ENCODE data around the gene UGGT2.

DNA sequence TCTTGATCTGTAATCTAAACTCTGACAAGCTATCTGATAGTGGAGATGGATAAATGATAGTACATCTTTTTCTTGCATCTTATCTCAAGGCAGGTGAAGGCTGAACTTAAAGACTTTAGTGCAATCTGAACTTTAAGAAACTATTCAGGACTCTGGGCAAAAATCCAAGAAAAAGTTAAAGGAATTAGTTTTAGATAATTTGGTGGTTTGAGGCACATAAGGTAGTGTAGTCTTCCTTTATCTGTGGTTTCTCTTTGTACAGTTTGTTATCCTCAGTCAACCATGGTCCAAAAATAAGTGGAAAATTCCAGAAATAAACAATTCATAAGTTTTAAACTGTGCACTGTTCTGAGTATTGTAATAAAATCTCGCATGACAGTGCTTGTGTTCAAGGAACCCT, 172.9 kb downstream of the UGGT2 start:
- TF ChIP-seq TAF1 (IDR thresholded peaks at IDR 0.05; ENCODE audit: low read depth, low read length): no peak
- no peak for TF ChIP-seq POLR2AphosphoS5 (IDR thresholded peaks at IDR 0.05; ENCODE audit: low read depth, low read length)
- TF ChIP-seq POLR2A (IDR thresholded peaks at IDR 0.05; ENCODE audit: low read depth, low read length): no peak
